GM23248 (cell line): ENCODE results near the gene GRID2IP. TPM values are rescaled to one million over a fixed set of nuclear protein-coding genes. Genes with fewer than 3 reads are reported as not detected.

Experiments
- DNase-seq: peaks from one replicate; pipeline ENCODE4 v3.0.0-alpha.2; 2015
- H2AFZ ChIP-seq: fragments of 200-600 bp; sonication (generic); 2 replicates; pipeline ENCODE4 v1.6.1; 2016; ENCODE audit warnings: antibody characterized with exemption
- H3F3A ChIP-seq: fragments of 200-600 bp; sonication (generic); 2 replicates; pipeline ENCODE4 v1.6.1; 2016; ENCODE audit warnings: mild to moderate bottlenecking, antibody characterized with exemption, mixed run types; ENCODE audit not compliant: insufficient read depth
- H3K27ac ChIP-seq: fragments of 200-600 bp; sonication (generic); 2 replicates; pipeline ENCODE4 v1.5.1; 2016; ENCODE audit warnings: mild to moderate bottlenecking
- H3K27me3 ChIP-seq: fragments of 200-600 bp; sonication (generic); replicated peaks from 2 replicates; pipeline ENCODE4 v1.6.1; 2016; ENCODE audit warnings: mild to moderate bottlenecking; ENCODE audit not compliant: insufficient read depth
- H3K36me3 ChIP-seq: fragments of 200-600 bp; sonication (generic); 2 replicates; pipeline ENCODE4 v1.6.1; 2016; ENCODE audit warnings: low read depth, mild to moderate bottlenecking
- H3K4me1 ChIP-seq: fragments of 200-600 bp; sonication (generic); 2 replicates; pipeline ENCODE4 v1.6.1; 2016; ENCODE audit warnings: mild to moderate bottlenecking; ENCODE audit not compliant: insufficient read depth
- H3K4me2 ChIP-seq: fragments of 200-600 bp; sonication (generic); one replicate; pipeline ENCODE4 v1.6.1; 2016; ENCODE audit warnings: mild to moderate bottlenecking; ENCODE audit not compliant: unreplicated experiment
- H3K4me3 ChIP-seq: fragments of 200-600 bp; sonication (generic); 2 replicates; pipeline ENCODE4 v1.5.1; 2016; ENCODE audit warnings: mild to moderate bottlenecking
- H3K79me2 ChIP-seq: fragments of 200-600 bp; sonication (generic); 2 replicates; pipeline ENCODE4 v1.6.1; 2016; ENCODE audit warnings: mild to moderate bottlenecking; ENCODE audit not compliant: insufficient read depth
- H3K9ac ChIP-seq: fragments of 200-600 bp; sonication (generic); 2 replicates; pipeline ENCODE4 v1.6.1; 2016; ENCODE audit warnings: mild to moderate bottlenecking
- H3K9me2 ChIP-seq: fragments of 200-600 bp; sonication (generic); 2 replicates; pipeline ENCODE4 v1.6.1; 2016; ENCODE audit warnings: mixed run types, mild to moderate bottlenecking, moderate library complexity; ENCODE audit not compliant: insufficient read depth
- H3K9me3 ChIP-seq: fragments of 200-600 bp; sonication (generic); one replicate; pipeline ENCODE4 v1.6.1; 2017; ENCODE audit warnings: low read depth
- H4K20me1 ChIP-seq: fragments of 200-600 bp; sonication (generic); 2 replicates; pipeline ENCODE4 v1.6.0; 2016; ENCODE audit not compliant: insufficient read depth
- EZH2 ChIP-seq: fragments of 200-600 bp; sonication (generic); IDR thresholded peaks from 2 replicates; pipeline ENCODE4 v1.6.1; 2018; ENCODE audit warnings: antibody characterized with exemption, mild to moderate bottlenecking; ENCODE audit not compliant: insufficient read depth, poor library complexity, severe bottlenecking
- EZH2phosphoT487 ChIP-seq: fragments of 200-600 bp; sonication (generic); IDR thresholded peaks from 2 replicates; pipeline ENCODE4 v1.6.1; 2018; ENCODE audit warnings: antibody characterized with exemption, moderate library complexity, mild to moderate bottlenecking, low read depth; ENCODE audit not compliant: insufficient read depth
- WGBS, 2 experiments: methylation state at CpG; one replicate each; pipeline ENCODE4 v1.1.6; 2015 to 2017; ENCODE audit warnings: low lambda C conversion rate in 2 of 2, low coverage in 1 of 2; ENCODE audit errors: missing lambda C conversion rate in 2 of 2; 5-methylcytosine and 5-hydroxymethylcytosine counted together
- in situ Hi-C: fragments of 300-500 bp; cut with MboI; formaldehyde crosslinking; loops from 2 replicates; pipeline ENCODE4 v1.15.0; 2020
- polyA plus RNA-seq: library from polyadenylated mRNA; unstranded; fragments of >200 nt; fragmentation: Nextera tagmentation; extraction: Ambion mirVana; gene quantifications from 2 replicates; pipeline ENCODE4 v1.2.1, GENCODE V29; 2016
- total RNA-seq: library from RNA; depleted of rRNA; stranded (reverse); fragments of >200 nt; shearing (Covaris generic); gene quantifications from 2 replicates; pipeline ENCODE4 v1.2.3, GENCODE V29; 2014

The GRID2IP gene
- total and polyA plus RNA-seq, 2 experiments from 2014 or later = not detected

GRCh38 chr7:6546498-6547251 lies 4.6 kb downstream of the GRID2IP start:
- H3K9ac ChIP-seq = no peak overlapping the region
- no peak overlapping the region for H3K27ac ChIP-seq
- no peaks in the 10 kb centered on the region for H4K20me1 ChIP-seq
- H3K4me2 ChIP-seq = no peak overlapping the region
- 51 to 53% methylated on average over 12 of the region's 12 CpGs for WGBS, 2 experiments
- no peak for DNase-seq
- no peak overlapping the region for H3K4me3 ChIP-seq
- in situ Hi-C loops = no loop called here
- H3K9me2 ChIP-seq = no peaks in the 10 kb centered on the region
- no peaks in the 10 kb centered on the region for H3K9me3 ChIP-seq
- no peaks in the 10 kb centered on the region for H3K79me2 ChIP-seq
- no peak overlapping the region for H2AFZ ChIP-seq
- no peaks in the 10 kb centered on the region for H3F3A ChIP-seq
- H3K36me3 ChIP-seq = no peaks in the 10 kb centered on the region
- H3K27me3 ChIP-seq = no peaks in the 10 kb centered on the region
- no peak for TF ChIP-seq EZH2
- TF ChIP-seq EZH2phosphoT487 = no peak
- H3K4me1 ChIP-seq = no peaks in the 10 kb centered on the region

GRCh38 chr7:6545398-6546126 lies 5.7 kb downstream of the GRID2IP start:
- no peaks in the 10 kb centered on the region for H3K79me2 ChIP-seq
- H3K4me1 ChIP-seq = no peaks in the 10 kb centered on the region
- H3K4me2 ChIP-seq = no peak overlapping the region
- in situ Hi-C loops = no loop called here
- H3K9ac ChIP-seq = no peak overlapping the region
- H3K9me2 ChIP-seq = no peaks in the 10 kb centered on the region
- no peaks in the 10 kb centered on the region for H3F3A ChIP-seq
- H3K36me3 ChIP-seq = no peaks in the 10 kb centered on the region
- no peak overlapping the region for H3K27ac ChIP-seq
- no peak for DNase-seq
- no peaks in the 10 kb centered on the region for H4K20me1 ChIP-seq
- H3K9me3 ChIP-seq = no peaks in the 10 kb centered on the region
- no peak overlapping the region for H2AFZ ChIP-seq
- no peak overlapping the region for H3K4me3 ChIP-seq
- 35 to 38% methylated on average over 22 of the region's 22 CpGs for WGBS, 2 experiments
- no peak for TF ChIP-seq EZH2
- no peak for TF ChIP-seq EZH2phosphoT487
- no peaks in the 10 kb centered on the region for H3K27me3 ChIP-seq

GRCh38 chr7:6542368-6542767 lies 8.9 kb downstream of the GRID2IP start:
- no peak for DNase-seq
- Histone ChIP-seq H3K9me2 (no peaks in the 10 kb centered on the region), H3F3A (no peaks in the 10 kb centered on the region), H3K79me2 (no peaks in the 10 kb centered on the region), H3K27ac (no peak overlapping the region), H3K36me3 (no peaks in the 10 kb centered on the region), H3K4me2 (no peak overlapping the region), H3K9me3 (no peaks in the 10 kb centered on the region), H2AFZ (no peak overlapping the region), H3K9ac (no peak overlapping the region), H3K4me1 (no peaks in the 10 kb centered on the region), H3K4me3 (no peak overlapping the region), H3K27me3 (peaks cover 11% of the 10 kb centered on the region; the same call in 1 of the 2 replicates), H4K20me1 (no peaks in the 10 kb centered on the region)
- WGBS, 2 experiments = 60 to 69% methylated on average over 1 of the region's 1 CpG
- TF ChIP-seq EZH2 (no peak), EZH2phosphoT487 (no peak)
- in situ Hi-C loops = no loop called here

- Histone ChIP-seq H3K9ac (no peak overlapping the region), H3K9me3 (no peaks in the 10 kb centered on the region), H3K27ac (no peak overlapping the region), H3F3A (no peaks in the 10 kb centered on the region), H3K4me1 (no peaks in the 10 kb centered on the region), H3K36me3 (no peaks in the 10 kb centered on the region), H2AFZ (no peak overlapping the region), H3K4me2 (no peak overlapping the region), H4K20me1 (no peaks in the 10 kb centered on the region), H3K27me3 (peaks cover 35% of the 10 kb centered on the region), H3K4me3 (no peak overlapping the region), H3K79me2 (no peaks in the 10 kb centered on the region), H3K9me2 (no peaks in the 10 kb centered on the region)
- WGBS, 2 experiments = 4 to 11% methylated on average over 20 to 54 of the region's 56 CpGs
- in situ Hi-C loops = no loop called here
- no peak for TF ChIP-seq EZH2phosphoT487
- no peak for DNase-seq
Measured at GRCh38 chr7:6536262-6537260, 14.7 kb downstream of the GRID2IP start.
